ENCODE measurements around the gene NPPC.

NPPC gene

GRCh38 chr2:231936491-231936890, 10.3 kb upstream of the NPPC start:
- H3K79me2 ChIP-seq (ENCODE audit: control insufficient read depth, low read length), result no peaks in the 10 kb centered on the region
- 0 out of 2 replicates have a peak, but pooled peaks cover 5% of the 10 kb centered on the region for H3F3A ChIP-seq (ENCODE audit: control insufficient read depth, insufficient read depth)
- peaks cover 24% of the 10 kb centered on the region for H3K4me1 ChIP-seq (ENCODE audit: control insufficient read depth, low read length)
- no peaks in the 10 kb centered on the region for H4K20me1 ChIP-seq (ENCODE audit: control insufficient read depth, insufficient read depth, low read depth, low read length)
- no peak overlapping the region for H3K4me2 ChIP-seq (ENCODE audit: low read length)
- TF ChIP-seq EZH2phosphoT487 (IDR thresholded peaks at IDR 0.05; ENCODE audit: borderline replicate concordance, low read length), result no peak
- no peak for TF ChIP-seq CTCF (IDR thresholded peaks at IDR 0.05; ENCODE audit: low read depth, low read length, poor library complexity, severe bottlenecking)
- H3K36me3 ChIP-seq (ENCODE audit: control insufficient read depth, low read length), result no peaks in the 10 kb centered on the region
- H3K4me3 ChIP-seq (ENCODE audit: low read length), result no peak overlapping the region
- 0 out of 2 replicates have a peak, but pooled peaks cover 3% of the 10 kb centered on the region for H3K27me3 ChIP-seq (ENCODE audit: control insufficient read depth, low read length)
- no peaks in the 10 kb centered on the region for H3K9me2 ChIP-seq (replicated peaks; ENCODE audit: control insufficient read depth, low read length)
- H3K27ac ChIP-seq (ENCODE audit: low read depth, low read length), result no peak overlapping the region
- H3K9me3 ChIP-seq (ENCODE audit: control insufficient read depth, insufficient read depth, low read length), result no peaks in the 10 kb centered on the region

GRCh38 chr2:231935815-231936214, 9.6 kb upstream of the NPPC start:
- peaks cover 24% of the 10 kb centered on the region for H3K4me1 ChIP-seq (ENCODE audit: control insufficient read depth, low read length)
- H3K79me2 ChIP-seq (ENCODE audit: control insufficient read depth, low read length), result no peaks in the 10 kb centered on the region
- H3F3A ChIP-seq (ENCODE audit: control insufficient read depth, insufficient read depth), result 0 out of 2 replicates have a peak, but pooled peaks cover 5% of the 10 kb centered on the region
- no peak overlapping the region for H3K4me3 ChIP-seq (ENCODE audit: low read length)
- no peaks in the 10 kb centered on the region for H3K9me2 ChIP-seq (replicated peaks; ENCODE audit: control insufficient read depth, low read length)
- H4K20me1 ChIP-seq (ENCODE audit: control insufficient read depth, insufficient read depth, low read depth, low read length), result no peaks in the 10 kb centered on the region
- no peak for TF ChIP-seq CTCF (IDR thresholded peaks at IDR 0.05; ENCODE audit: low read depth, low read length, poor library complexity, severe bottlenecking)
- no peak for TF ChIP-seq EZH2phosphoT487 (IDR thresholded peaks at IDR 0.05; ENCODE audit: borderline replicate concordance, low read length)
- peaks cover 9% of the 10 kb centered on the region; the same call in 1 of the 2 replicates for H3K27me3 ChIP-seq (ENCODE audit: control insufficient read depth, low read length)
- H3K4me2 ChIP-seq (ENCODE audit: low read length), result no peak overlapping the region
- H3K36me3 ChIP-seq (ENCODE audit: control insufficient read depth, low read length), result no peaks in the 10 kb centered on the region
- H3K9me3 ChIP-seq (ENCODE audit: control insufficient read depth, insufficient read depth, low read length), result no peaks in the 10 kb centered on the region
- H3K27ac ChIP-seq (ENCODE audit: low read depth, low read length), result no peak overlapping the region

- Histone ChIP-seq H3K79me2 (ENCODE audit: control insufficient read depth, low read length) (no peaks in the 10 kb centered on the region), H3K36me3 (ENCODE audit: control insufficient read depth, low read length) (no peaks in the 10 kb centered on the region), H3F3A (ENCODE audit: control insufficient read depth, insufficient read depth) (0 out of 2 replicates have a peak, but pooled peaks cover 5% of the 10 kb centered on the region), H3K4me1 (ENCODE audit: control insufficient read depth, low read length) (peaks cover 24% of the 10 kb centered on the region), H3K4me3 (ENCODE audit: low read length) (no peak overlapping the region), H3K27ac (ENCODE audit: low read depth, low read length) (no peak overlapping the region), H3K9me2 (replicated peaks; ENCODE audit: control insufficient read depth, low read length) (no peaks in the 10 kb centered on the region), H3K9me3 (ENCODE audit: control insufficient read depth, insufficient read depth, low read length) (no peaks in the 10 kb centered on the region), H4K20me1 (ENCODE audit: control insufficient read depth, insufficient read depth, low read depth, low read length) (no peaks in the 10 kb centered on the region), H3K4me2 (ENCODE audit: low read length) (no peak overlapping the region), H3K27me3 (ENCODE audit: control insufficient read depth, low read length) (peaks cover 13% of the 10 kb centered on the region; the same call in 1 of the 2 replicates)
- TF ChIP-seq EZH2phosphoT487 (IDR thresholded peaks at IDR 0.05; ENCODE audit: borderline replicate concordance, low read length) (no peak), CTCF (IDR thresholded peaks at IDR 0.05; ENCODE audit: low read depth, low read length, poor library complexity, severe bottlenecking) (no peak)
Measured at GRCh38 chr2:231935207-231935524, 9.0 kb upstream of the NPPC start.
